ENCODE measurements around the gene GATD1. TPM values are rescaled to one million over a fixed set of nuclear protein-coding genes. Genes with fewer than 3 reads are reported as not detected.

GATD1 gene
- total RNA-seq, 1 experiment from 2014 or later, result 81.3 TPM

DNA sequence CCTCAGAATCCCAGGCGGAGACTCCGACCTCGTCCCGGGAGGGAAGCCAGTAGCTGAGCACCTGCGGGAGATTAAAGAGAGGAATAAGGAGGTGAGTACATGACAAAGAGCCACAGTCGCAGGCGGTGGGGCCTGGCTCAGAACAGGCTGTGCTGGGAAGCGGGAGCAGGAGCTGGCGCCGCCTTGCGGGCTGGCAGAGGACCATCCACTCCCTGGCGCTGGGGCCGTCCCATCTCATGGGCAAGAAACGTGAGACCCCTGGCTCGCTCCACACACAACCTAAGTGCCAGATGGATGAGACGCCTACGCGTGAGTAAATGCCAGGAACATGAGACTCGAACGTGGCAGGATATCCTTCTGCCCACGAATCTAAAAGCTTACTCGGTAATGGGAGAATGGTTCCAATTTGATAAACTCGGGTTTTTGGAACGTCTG is 6.3 kb upstream of the GATD1 start:
- TF ChIP-seq, protein P1, sequence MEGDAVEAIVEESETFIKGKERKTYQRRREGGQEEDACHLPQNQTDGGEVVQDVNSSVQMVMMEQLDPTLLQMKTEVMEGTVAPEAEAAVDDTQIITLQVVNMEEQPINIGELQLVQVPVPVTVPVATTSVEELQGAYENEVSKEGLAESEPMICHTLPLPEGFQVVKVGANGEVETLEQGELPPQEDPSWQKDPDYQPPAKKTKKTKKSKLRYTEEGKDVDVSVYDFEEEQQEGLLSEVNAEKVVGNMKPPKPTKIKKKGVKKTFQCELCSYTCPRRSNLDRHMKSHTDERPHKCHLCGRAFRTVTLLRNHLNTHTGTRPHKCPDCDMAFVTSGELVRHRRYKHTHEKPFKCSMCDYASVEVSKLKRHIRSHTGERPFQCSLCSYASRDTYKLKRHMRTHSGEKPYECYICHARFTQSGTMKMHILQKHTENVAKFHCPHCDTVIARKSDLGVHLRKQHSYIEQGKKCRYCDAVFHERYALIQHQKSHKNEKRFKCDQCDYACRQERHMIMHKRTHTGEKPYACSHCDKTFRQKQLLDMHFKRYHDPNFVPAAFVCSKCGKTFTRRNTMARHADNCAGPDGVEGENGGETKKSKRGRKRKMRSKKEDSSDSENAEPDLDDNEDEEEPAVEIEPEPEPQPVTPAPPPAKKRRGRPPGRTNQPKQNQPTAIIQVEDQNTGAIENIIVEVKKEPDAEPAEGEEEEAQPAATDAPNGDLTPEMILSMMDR (conservative IDR thresholded peaks at IDR 0.05; ENCODE audit: low read depth, low read length), result peak; percentile 89
- no peak for TF ChIP-seq EZH2 (IDR thresholded peaks at IDR 0.05; ENCODE audit: borderline replicate concordance, low read depth, low read length, poor library complexity, severe bottlenecking)
- POLR2A ChIA-PET (ENCODE audit: low non-redundant PET), result interaction anchor here (0.7 kb wide), 2 partner anchors 19 to 70 kb away, joined by 4 to 6 read pairs; no protein-coding TSS in a partner anchor
- DNase-seq (ENCODE audit: low spot score), result peak; percentile 85
- CTCF ChIA-PET, result interaction anchor here (0.5 to 0.8 kb wide), 2 partner anchors 13 to 256 kb away, joined by 3 read pairs; no protein-coding TSS in a partner anchor
- intact Hi-C loops (cut with micrococcal nuclease; ENCODE audit: unreplicated experiment), result no loop called here
- Histone ChIP-seq H3K27me3 (replicated peaks; ENCODE audit: insufficient read depth, low read depth, low read length, poor library complexity) (no peaks in the 10 kb centered on the region), H3K27ac (ENCODE audit: low read depth, low read length, poor library complexity, severe bottlenecking) (peak overlapping the region; percentile 39), H3K9me3 (ENCODE audit: low read depth, low read length, poor library complexity, severe bottlenecking) (no peaks in the 10 kb centered on the region), H3K4me3 (ENCODE audit: low read depth, low read length, poor library complexity, severe bottlenecking) (no peak overlapping the region), H3K4me1 (ENCODE audit: insufficient read depth, low read length, poor library complexity, severe bottlenecking) (no peaks in the 10 kb centered on the region), H3K36me3 (ENCODE audit: insufficient read depth, low read length, poor library complexity, severe bottlenecking) (no peaks in the 10 kb centered on the region)
- no TSS peak for BruUV-seq (replicated peaks)

DNA sequence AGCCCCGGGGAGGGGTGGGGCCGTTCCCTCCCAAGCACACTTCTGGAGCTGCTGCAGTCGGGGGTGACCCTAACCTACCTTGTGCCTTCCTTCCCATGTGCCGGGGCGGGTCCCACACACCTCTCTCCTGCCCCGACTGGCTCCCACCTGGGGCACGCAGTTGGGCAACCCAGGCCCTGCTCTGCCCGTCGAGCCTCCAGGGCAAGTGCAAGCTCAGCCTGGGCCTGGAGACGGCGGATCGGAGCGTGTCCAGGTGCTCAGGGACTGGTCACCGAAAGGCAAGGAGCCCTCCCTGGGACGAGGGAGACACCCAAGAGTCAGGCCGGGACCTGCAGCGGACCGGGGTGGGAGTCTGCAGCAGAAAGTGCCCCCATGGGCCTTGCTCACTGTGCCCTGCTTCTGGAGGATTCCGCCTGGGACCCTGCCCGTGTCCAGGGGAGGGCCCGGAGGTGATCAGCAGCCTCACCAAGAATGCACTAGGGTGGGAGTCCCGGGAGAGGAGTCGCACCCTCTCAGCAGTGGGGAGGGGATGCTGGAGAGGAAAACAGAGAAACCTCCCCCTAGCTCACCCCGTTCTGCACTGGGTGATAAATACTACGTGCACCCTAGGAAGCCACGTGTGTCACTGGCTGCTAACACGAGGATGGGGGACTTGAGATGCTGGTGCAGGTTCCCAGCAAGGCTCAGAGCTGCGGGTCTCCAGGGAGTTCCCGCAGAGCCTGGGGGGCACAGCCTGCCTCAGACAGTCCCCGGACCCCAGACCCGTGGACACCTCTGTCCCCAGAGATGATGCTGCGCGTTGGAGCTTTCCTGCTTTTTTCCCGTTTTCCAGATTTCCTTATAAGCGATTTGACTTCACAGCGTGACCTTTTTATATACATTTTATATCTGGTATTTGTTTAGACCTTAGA is 5.2 kb upstream of the GATD1 start:
- no TSS peak for BruUV-seq (replicated peaks)
- Histone ChIP-seq H3K36me3 (ENCODE audit: insufficient read depth, low read length, poor library complexity, severe bottlenecking) (no peaks in the 10 kb centered on the region), H3K4me1 (ENCODE audit: insufficient read depth, low read length, poor library complexity, severe bottlenecking) (no peaks in the 10 kb centered on the region), H3K27ac (ENCODE audit: low read depth, low read length, poor library complexity, severe bottlenecking) (no peak overlapping the region), H3K4me3 (ENCODE audit: low read depth, low read length, poor library complexity, severe bottlenecking) (no peak overlapping the region), H3K9me3 (ENCODE audit: low read depth, low read length, poor library complexity, severe bottlenecking) (no peaks in the 10 kb centered on the region), H3K27me3 (replicated peaks; ENCODE audit: insufficient read depth, low read depth, low read length, poor library complexity) (no peaks in the 10 kb centered on the region)
- no peak for DNase-seq (ENCODE audit: low spot score)
- ChIA-PET CTCF (no interaction called here), POLR2A (ENCODE audit: low non-redundant PET) (no interaction called here)
- TF ChIP-seq EZH2 (IDR thresholded peaks at IDR 0.05; ENCODE audit: borderline replicate concordance, low read depth, low read length, poor library complexity, severe bottlenecking), result no peak
- TF ChIP-seq, protein P1 (conservative IDR thresholded peaks at IDR 0.05; ENCODE audit: low read depth, low read length), result no peak
- intact Hi-C loops (cut with micrococcal nuclease; ENCODE audit: unreplicated experiment), result no loop called here

- H3K4me3 ChIP-seq (ENCODE audit: low read depth, low read length, poor library complexity, severe bottlenecking), result no peak overlapping the region
- ChIA-PET POLR2A (ENCODE audit: low non-redundant PET) (no interaction called here), CTCF (no interaction called here)
- TF ChIP-seq, protein P1 (conservative IDR thresholded peaks at IDR 0.05; ENCODE audit: low read depth, low read length), result no peak
- TF ChIP-seq EZH2 (IDR thresholded peaks at IDR 0.05; ENCODE audit: borderline replicate concordance, low read depth, low read length, poor library complexity, severe bottlenecking), result no peak
- BruUV-seq (replicated peaks), result no TSS peak
- peaks cover 9% of the 10 kb centered on the region for H3K4me1 ChIP-seq (ENCODE audit: insufficient read depth, low read length, poor library complexity, severe bottlenecking)
- no peaks in the 10 kb centered on the region for H3K36me3 ChIP-seq (ENCODE audit: insufficient read depth, low read length, poor library complexity, severe bottlenecking)
- no peak overlapping the region for H3K27ac ChIP-seq (ENCODE audit: low read depth, low read length, poor library complexity, severe bottlenecking)
- intact Hi-C loops (cut with micrococcal nuclease; ENCODE audit: unreplicated experiment), result no loop called here
- H3K9me3 ChIP-seq (ENCODE audit: low read depth, low read length, poor library complexity, severe bottlenecking), result no peaks in the 10 kb centered on the region
- H3K27me3 ChIP-seq (replicated peaks; ENCODE audit: insufficient read depth, low read depth, low read length, poor library complexity), result no peaks in the 10 kb centered on the region
- no peak for DNase-seq (ENCODE audit: low spot score)
Observed at GRCh38 chr11:779955-780532, 2.8 kb upstream of the GATD1 start.
